CD4-positive, alpha-beta T cell treated with Interleukin-4 for 4 hours (primary cell): Measurements from ENCODE around the gene SF3B2.
A peak's percentile ranks its signal among the peaks of the same experiment; 100 is the strongest.
"Not testable (repeated sequence)": the region's sequence is repeated elsewhere in the genome, so short reads cannot be mapped to it uniquely, and the experiment has no call there.

ENCODE experiments used
- DNase-seq: peaks from one replicate; pipeline ENCODE4 v3.0.0-alpha.2; 2020

SF3B2 gene, protein sequence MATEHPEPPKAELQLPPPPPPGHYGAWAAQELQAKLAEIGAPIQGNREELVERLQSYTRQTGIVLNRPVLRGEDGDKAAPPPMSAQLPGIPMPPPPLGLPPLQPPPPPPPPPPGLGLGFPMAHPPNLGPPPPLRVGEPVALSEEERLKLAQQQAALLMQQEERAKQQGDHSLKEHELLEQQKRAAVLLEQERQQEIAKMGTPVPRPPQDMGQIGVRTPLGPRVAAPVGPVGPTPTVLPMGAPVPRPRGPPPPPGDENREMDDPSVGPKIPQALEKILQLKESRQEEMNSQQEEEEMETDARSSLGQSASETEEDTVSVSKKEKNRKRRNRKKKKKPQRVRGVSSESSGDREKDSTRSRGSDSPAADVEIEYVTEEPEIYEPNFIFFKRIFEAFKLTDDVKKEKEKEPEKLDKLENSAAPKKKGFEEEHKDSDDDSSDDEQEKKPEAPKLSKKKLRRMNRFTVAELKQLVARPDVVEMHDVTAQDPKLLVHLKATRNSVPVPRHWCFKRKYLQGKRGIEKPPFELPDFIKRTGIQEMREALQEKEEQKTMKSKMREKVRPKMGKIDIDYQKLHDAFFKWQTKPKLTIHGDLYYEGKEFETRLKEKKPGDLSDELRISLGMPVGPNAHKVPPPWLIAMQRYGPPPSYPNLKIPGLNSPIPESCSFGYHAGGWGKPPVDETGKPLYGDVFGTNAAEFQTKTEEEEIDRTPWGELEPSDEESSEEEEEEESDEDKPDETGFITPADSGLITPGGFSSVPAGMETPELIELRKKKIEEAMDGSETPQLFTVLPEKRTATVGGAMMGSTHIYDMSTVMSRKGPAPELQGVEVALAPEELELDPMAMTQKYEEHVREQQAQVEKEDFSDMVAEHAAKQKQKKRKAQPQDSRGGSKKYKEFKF

DNA sequence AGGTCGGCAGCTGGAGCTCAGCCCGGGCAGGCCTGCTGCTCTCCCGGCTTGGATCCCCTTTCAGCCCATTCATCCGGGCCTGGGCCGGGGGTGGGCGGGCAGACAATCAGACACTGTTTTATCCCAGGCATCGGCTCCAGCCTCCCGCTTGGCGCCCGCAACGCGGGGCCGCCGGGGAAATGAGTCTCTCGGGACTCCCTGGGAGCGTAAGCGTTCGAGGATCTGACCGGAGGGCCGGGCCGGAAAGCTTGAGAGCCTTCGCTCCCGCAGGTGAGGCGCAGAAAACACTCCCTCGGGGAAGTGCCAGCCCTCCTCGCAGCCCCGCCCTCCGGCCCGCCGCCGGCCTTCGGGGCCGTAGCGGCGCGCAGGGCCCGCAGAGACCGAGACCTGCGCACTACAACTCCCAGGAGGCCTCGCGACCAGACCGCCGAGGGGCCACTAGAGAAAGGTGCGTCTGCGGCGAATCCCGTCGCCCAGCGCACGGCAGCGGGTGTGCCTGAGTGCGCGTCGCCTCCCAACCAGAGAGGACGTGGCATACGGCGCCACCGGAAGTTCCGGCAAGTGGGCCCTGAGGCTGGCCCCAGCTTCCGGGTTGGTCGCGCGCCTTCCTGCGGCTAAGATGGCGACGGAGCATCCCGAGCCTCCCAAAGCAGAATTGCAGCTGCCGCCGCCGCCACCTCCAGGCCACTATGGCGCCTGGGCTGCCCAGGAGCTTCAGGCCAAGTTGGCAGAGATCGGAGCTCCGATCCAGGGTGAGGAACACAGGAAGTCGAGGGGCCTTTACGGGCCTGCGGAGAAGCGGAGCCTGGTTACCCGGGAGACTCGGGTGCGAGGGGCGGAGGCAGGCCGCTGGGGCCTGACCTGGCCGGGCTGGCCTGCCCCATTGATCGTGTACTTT lies at the start of gene SF3B2:
Gene SF3B2, plus strand, starts transcription at position 599 of the 898 bp plus-strand sequence. Its CDS starts 21 bp downstream, at position 620.
- peak; percentile 97 for DNase-seq

DNA sequence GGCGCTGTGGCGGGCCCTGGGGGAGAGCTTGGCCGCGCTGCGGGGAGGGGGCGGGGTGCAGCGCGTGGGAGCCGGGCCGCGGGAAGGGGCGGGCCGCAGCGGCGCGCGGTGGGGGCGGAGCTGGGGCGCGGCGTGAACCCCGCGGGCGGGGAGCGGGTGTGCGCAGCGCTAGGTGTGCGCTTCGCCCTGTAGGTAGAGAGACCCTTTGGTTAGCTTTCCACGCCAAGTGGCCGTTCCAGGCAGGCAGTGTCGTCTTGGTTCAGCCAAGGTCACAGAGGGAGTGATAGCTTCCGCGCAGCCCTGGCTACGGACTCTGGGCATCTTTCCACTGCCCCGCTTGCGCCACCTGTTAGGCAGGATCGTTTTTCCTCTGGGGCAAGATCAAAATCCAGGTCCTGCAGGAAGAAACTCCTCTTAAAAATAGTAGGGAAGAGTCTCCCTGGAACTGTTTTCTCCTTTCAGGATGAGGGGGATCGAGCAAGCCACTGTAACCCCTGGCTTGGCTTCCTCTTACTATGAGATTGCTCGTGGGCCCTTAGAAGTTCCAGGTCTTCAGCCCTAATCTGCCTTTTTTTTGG lies 49.4 kb upstream of the SF3B2 start:
- no peak for DNase-seq

GRCh38 chr11:66003291-66003690 lies 48.9 kb upstream of the SF3B2 start:
- no peak for DNase-seq

GRCh38 chr11:66004186-66004585 lies 48.0 kb upstream of the SF3B2 start:
- no peak for DNase-seq

DNA sequence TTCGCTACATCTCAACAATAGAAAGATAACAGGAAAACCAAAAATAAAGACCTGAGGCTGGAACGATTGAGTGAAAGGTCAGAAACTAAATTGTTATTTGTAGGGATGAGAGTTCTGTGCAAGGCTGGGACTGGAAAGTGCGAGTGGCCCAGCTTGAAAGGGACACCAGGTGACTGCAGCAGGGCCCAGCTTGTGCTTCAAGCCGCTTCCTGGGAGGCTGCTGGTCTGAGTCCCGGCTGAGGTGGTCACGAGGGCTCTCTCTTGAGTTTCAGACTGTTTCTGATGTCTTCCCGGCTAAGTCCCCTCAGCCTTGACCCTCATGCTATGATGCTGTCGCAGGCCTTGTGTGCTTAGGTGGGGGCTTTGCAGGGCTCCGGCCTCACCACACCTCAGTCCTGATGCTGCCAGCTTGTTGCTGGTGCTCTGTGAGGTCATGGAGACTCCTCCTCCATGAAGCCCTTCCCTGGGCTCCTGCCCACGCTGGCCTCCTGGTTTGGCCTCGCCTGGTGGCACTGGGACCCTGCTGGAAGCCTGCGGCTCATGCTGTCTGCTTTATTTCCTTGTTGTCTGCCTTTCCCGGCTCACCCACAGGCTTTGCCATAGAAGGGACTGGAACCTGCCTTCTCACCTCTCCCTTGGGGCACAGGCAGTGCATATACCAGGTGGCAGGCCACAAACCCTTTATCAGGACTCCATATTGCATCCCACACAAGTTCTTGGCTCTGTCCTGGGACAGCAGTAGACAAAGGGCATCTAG lies 45.9 kb upstream of the SF3B2 start:
- DNase-seq: no peak

DNA sequence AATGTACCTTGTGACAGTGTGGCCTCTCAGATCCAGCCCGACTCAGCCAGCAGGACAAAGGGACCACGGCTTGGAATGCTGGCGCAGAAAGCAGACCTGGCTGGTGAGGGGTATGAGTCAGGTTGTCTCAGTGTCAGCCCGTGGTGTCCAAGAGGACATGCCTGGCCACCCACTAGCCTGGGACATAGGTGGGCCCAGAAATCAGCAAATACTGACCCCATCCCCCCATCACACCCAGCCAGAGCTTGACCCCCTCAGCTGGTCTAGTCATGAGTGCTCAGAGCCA lies 45.3 kb upstream of the SF3B2 start:
- DNase-seq: no peak

DNA sequence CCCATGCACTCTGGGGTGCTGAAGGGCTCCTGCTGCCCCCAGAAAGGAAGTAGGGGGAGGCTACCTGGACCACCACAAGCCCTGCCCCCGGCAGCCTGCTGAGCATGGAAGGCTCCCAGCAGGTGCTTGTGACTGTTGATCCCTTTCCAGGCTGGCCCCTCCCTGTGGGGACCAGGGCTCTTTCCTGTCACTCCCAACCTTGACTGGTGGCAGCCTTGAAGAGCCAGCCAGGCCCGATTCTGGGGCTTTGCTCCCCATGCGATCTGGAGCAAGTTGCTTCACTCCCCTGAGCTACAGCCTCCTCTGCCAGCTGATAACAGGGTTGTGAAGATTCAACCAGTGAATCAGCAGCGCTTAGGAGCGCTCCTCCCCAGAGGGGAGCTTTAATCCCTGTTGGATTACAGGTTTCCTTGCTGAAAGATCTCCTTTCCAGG lies 44.9 kb upstream of the SF3B2 start:
- no peak for DNase-seq

- DNase-seq: no peak
Observed at GRCh38 chr11:66008095-66008467, 44.1 kb upstream of the SF3B2 start.

DNA sequence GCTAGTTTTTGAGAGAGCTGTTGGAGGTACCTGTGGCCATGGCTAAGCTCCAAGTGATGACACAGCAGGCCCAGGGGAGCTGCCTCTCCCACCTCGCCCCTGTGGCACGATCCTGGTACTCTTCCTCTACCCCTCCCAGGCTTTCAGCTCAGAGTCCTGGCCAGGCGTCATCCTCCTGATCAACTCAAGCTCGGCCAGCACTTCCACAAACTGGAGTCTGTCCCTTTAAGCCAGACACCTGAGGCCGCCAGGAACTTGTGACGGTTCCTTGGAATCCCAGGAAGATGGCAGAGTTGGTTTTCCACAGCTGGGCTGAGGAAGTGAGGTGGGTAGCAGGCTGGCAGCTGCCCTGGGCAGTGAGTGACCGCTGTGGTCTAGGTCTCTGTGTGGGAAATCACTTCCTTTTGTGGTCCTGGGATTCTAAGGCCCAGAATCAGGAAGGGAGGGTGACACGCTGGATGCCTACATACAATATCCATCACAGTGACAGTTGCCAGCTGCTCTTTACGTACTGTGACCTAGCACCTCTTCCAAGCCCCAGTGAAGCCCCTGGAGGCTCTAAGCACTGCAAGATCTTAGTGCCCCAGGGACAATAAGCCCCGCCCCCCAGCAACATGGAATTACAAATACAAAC lies 43.6 kb upstream of the SF3B2 start:
- no peak for DNase-seq

GRCh38 chr11:66010036-66010435 lies 42.1 kb upstream of the SF3B2 start:
- not testable (repeated sequence) for DNase-seq

DNA sequence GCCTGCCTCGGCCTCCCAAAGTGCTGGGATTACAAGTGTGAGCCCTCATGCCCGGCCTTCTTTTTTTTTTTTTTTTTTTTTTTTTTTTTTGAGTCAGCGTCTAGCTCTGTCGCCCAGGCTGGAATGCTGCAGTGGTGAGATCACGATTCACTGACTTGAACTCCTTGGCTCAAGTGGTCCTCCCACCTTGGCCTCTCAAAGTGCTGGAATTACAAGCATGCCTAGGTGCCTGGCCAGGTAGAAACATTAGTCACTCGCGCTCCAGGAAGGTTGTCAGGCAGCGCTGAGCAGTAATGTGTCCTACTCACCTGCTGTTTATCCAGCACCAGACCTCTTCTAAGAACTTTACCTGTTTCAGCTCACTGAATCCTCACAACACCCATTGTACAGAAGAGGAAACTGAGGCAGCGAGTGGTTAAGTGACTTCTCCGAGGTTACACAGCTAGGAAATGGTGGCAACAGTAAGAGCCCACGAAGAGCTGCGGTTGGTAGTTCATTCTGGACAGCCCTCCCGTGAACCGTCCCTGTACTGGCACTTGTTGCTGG lies 40.9 kb upstream of the SF3B2 start:
- DNase-seq: no peak

GRCh38 chr11:66011785-66012303 lies 40.3 kb upstream of the SF3B2 start, which contains the start of gene CST6:
CST6 (plus strand) TSS chr11:66012008; CDS start chr11:66012045, 37 bp downstream.
- no peak for DNase-seq

GRCh38 chr11:66012371-66012945 lies 39.7 kb upstream of the SF3B2 start:
- no peak for DNase-seq

- DNase-seq: no peak
Observed at GRCh38 chr11:66012946-66013761, 39.0 kb upstream of the SF3B2 start.

- DNase-seq: no peak
Observed at GRCh38 chr11:66013762-66014100, 38.4 kb upstream of the SF3B2 start.

GRCh38 chr11:66014804-66015453 lies 37.2 kb upstream of the SF3B2 start:
- no peak for DNase-seq

- no peak for DNase-seq
Observed at GRCh38 chr11:66015454-66015881, 36.7 kb upstream of the SF3B2 start.

DNA sequence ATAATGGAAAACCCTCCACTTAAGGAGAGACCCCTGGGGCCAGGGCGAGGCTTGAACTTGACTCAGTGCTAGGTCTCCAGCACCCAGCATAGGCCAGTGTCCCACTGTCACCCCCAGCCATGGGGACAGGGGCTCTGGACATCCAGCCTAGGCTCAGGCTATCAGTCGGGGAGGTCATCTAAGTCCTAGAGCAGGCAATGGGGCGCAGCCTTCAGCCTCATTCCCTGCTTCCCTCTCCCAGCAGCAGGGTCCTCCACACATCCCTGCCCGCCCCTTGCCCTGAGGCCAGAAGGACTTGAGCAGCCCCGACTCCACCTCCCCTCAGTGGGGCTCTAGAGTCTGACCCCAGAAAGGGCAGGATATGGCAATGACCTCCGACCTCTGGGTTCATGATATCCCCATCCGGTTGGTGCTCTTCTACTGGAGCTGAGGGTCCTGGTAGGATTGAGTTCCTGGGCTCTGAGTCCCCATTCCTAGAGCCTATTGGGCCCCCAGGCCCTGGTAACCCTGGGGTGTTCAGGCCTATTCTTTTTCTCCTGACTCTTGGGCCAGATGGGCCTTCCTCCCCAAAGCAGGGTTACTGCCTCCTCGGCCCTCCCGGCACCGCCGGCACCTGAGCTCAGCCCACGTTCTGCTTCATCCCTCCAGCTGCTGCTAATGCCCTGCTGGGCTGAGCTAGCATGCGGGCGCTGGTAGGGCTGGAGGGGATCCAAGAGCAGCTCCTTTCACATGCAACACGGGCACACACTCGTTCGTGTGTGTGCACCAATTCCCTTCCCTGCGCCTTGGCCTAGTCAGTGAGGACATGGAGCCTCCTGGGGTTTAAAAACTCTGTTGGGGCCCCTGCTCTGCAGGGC lies 36.0 kb upstream of the SF3B2 start:
- DNase-seq: no peak
